ENCODE results near the gene SLC17A5. TPM values are rescaled to one million over a fixed set of nuclear protein-coding genes. Genes with fewer than 3 reads are reported as not detected.
"Not testable (repeated sequence)": the region's sequence is repeated elsewhere in the genome, so short reads cannot be mapped to it uniquely, and the experiment has no call there.

The SLC17A5 gene
- total and polyA plus RNA-seq, 8 donors, result 2.4 to 11.0 (median 5.4) TPM

- FAIRE-seq (no peak), DNase-seq (no peak), ATAC-seq (no peak)
- Histone ChIP-seq H3K4me3 (no peak overlapping the region), H3K9me3 (no peaks in the 10 kb centered on the region), H3K4me1 (no peaks in the 10 kb centered on the region), H3K36me3 (no peaks in the 10 kb centered on the region), H3K27me3 (no peaks in the 10 kb centered on the region), H3K27ac (no peak overlapping the region)
- intact Hi-C loops (cut with DNase I), result no loop called here
- WGBS, 2 donors, result 67 to 79% methylated on average over 5 of the region's 5 CpGs
- TF ChIP-seq CTCF (IDR thresholded peaks at IDR 0.05), result no peak
Observed at GRCh38 chr6:73690056-73690455, 36.3 kb upstream of the SLC17A5 start.

GRCh38 chr6:73688351-73688750 is 34.6 kb upstream of the SLC17A5 start:
- WGBS, 2 donors, result 22 to 32% methylated on average over 1 of the region's 1 CpG
- Histone ChIP-seq H3K4me1 (no peaks in the 10 kb centered on the region), H3K27me3 (no peaks in the 10 kb centered on the region), H3K4me3 (no peak overlapping the region), H3K27ac (no peak overlapping the region), H3K36me3 (no peaks in the 10 kb centered on the region), H3K9me3 (no peaks in the 10 kb centered on the region)
- DNase-seq (no peak), FAIRE-seq (no peak), ATAC-seq (no peak)
- intact Hi-C loops (cut with DNase I), result no loop called here
- TF ChIP-seq CTCF (IDR thresholded peaks at IDR 0.05), result no peak

GRCh38 chr6:73683574-73683973 is 29.8 kb upstream of the SLC17A5 start:
- H3K9me3 ChIP-seq; H3K36me3 ChIP-seq; intact Hi-C loops (cut with DNase I); H3K27me3 ChIP-seq; H3K4me3 ChIP-seq; H3K27ac ChIP-seq; DNase-seq; FAIRE-seq; H3K4me1 ChIP-seq; ATAC-seq: not testable (repeated sequence)
- 48 to 66% methylated on average over 2 of the region's 2 CpGs for WGBS, 2 donors

GRCh38 chr6:73680289-73680918 is 26.6 kb upstream of the SLC17A5 start:
- TF ChIP-seq CTCF (IDR thresholded peaks at IDR 0.05), result no peak
- WGBS, 2 donors, result 44 to 58% methylated on average over 5 of the region's 5 CpGs
- Histone ChIP-seq H3K36me3 (no peaks in the 10 kb centered on the region), H3K27me3 (no peaks in the 10 kb centered on the region), H3K4me1 (no peaks in the 10 kb centered on the region), H3K4me3 (no peak overlapping the region), H3K27ac (no peak overlapping the region), H3K9me3 (no peaks in the 10 kb centered on the region)
- ATAC-seq, result no peak
- DNase-seq, result no peak
- intact Hi-C loops (cut with DNase I), result no loop called here
- no peak for FAIRE-seq

- intact Hi-C loops (cut with DNase I); DNase-seq; H3K4me1 ChIP-seq; H3K27ac ChIP-seq; H3K4me3 ChIP-seq; H3K36me3 ChIP-seq; ATAC-seq; H3K27me3 ChIP-seq; FAIRE-seq; H3K9me3 ChIP-seq: not testable (repeated sequence)
- 57 to 74% methylated on average over 5 of the region's 5 CpGs for WGBS, 2 donors
Observed at GRCh38 chr6:73679846-73680245, 26.1 kb upstream of the SLC17A5 start.

GRCh38 chr6:73679009-73679408 is 25.2 kb upstream of the SLC17A5 start:
- no peak overlapping the region for H3K4me3 ChIP-seq
- no peak for DNase-seq
- no peak for TF ChIP-seq CTCF (IDR thresholded peaks at IDR 0.05)

More at GRCh38 chr6:73679009-73679408, 25.2 kb upstream of the SLC17A5 start:
- WGBS, 2 donors, result 53 to 67% methylated on average over 3 of the region's 3 CpGs
- H3K36me3 ChIP-seq, result no peaks in the 10 kb centered on the region
- no peak overlapping the region for H3K27ac ChIP-seq
- FAIRE-seq, result no peak
- intact Hi-C loops (cut with DNase I), result no loop called here
- no peak for ATAC-seq
- no peaks in the 10 kb centered on the region for H3K4me1 ChIP-seq
- H3K9me3 ChIP-seq, result no peaks in the 10 kb centered on the region
- H3K27me3 ChIP-seq, result no peaks in the 10 kb centered on the region
